GM06990 (cell line): ENCODE data around the gene UGT8.

ENCODE experiments used
- DNase-seq: peaks from one replicate; pipeline ENCODE4 v3.0.0-alpha.2; 2011; ENCODE audit not compliant: insufficient read length; ENCODE audit errors: extremely low read depth
- H3K27me3 ChIP-seq: replicated peaks from 2 replicates; pipeline ENCODE4 v1.6.0; 2011; ENCODE audit warnings: low read length; ENCODE audit not compliant: control insufficient read depth, insufficient read depth
- H3K36me3 ChIP-seq: 2 replicates; pipeline ENCODE4 v1.5.1; 2011; ENCODE audit warnings: low read length; ENCODE audit not compliant: control insufficient read depth, insufficient read depth
- H3K4me3 ChIP-seq: replicated peaks from 2 replicates; pipeline ENCODE4 v1.5.1; 2011; ENCODE audit warnings: low read depth, mild to moderate bottlenecking, control low read depth, low read length
- TF ChIP-seq, protein P1 (sequence below): IDR thresholded peaks from 2 replicates; pipeline ENCODE4 v1.5.1; 2011; ENCODE audit warnings: low read length, control low read depth, mild to moderate bottlenecking, inconsistent platforms; ENCODE audit not compliant: insufficient read depth, poor library complexity, severe bottlenecking

The UGT8 gene

GRCh38 chr4:114649908-114650307, 51.3 kb downstream of the UGT8 start:
- Histone ChIP-seq H3K4me3 (no peak overlapping the region), H3K36me3 (no peaks in the 10 kb centered on the region), H3K27me3 (no peaks in the 10 kb centered on the region)
- TF ChIP-seq, protein P1, sequence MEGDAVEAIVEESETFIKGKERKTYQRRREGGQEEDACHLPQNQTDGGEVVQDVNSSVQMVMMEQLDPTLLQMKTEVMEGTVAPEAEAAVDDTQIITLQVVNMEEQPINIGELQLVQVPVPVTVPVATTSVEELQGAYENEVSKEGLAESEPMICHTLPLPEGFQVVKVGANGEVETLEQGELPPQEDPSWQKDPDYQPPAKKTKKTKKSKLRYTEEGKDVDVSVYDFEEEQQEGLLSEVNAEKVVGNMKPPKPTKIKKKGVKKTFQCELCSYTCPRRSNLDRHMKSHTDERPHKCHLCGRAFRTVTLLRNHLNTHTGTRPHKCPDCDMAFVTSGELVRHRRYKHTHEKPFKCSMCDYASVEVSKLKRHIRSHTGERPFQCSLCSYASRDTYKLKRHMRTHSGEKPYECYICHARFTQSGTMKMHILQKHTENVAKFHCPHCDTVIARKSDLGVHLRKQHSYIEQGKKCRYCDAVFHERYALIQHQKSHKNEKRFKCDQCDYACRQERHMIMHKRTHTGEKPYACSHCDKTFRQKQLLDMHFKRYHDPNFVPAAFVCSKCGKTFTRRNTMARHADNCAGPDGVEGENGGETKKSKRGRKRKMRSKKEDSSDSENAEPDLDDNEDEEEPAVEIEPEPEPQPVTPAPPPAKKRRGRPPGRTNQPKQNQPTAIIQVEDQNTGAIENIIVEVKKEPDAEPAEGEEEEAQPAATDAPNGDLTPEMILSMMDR, result no peak
- no peak for DNase-seq

DNA sequence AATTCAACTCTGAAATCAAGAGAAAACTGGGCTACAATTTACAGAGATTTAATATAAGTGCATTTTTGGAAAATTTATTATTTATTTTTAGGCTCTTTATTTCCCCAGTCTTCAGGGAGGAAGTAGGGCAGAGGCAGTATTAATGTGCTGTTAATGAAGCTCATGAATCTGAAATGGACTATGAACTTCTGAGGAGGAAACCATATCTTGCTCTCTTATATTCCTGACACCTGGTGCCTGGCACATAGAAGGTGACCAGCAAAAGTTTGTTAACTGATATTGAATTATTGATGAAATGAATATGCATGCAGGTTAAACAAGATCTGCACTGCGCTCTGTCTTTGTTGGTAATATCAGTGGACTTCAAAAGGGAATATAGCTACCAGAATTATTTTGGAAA, 55.1 kb downstream of the UGT8 start:
- DNase-seq, result no peak
- no peaks in the 10 kb centered on the region for H3K27me3 ChIP-seq
- TF ChIP-seq, protein P1, result no peak
- no peaks in the 10 kb centered on the region for H3K36me3 ChIP-seq
- no peak overlapping the region for H3K4me3 ChIP-seq

GRCh38 chr4:114654592-114654991, 56.0 kb downstream of the UGT8 start:
- Histone ChIP-seq H3K36me3 (no peaks in the 10 kb centered on the region), H3K4me3 (no peak overlapping the region), H3K27me3 (no peaks in the 10 kb centered on the region)
- TF ChIP-seq, protein P1, result peak; percentile 3
- DNase-seq, result no peak

- H3K27me3 ChIP-seq, result no peaks in the 10 kb centered on the region
- no peak for DNase-seq
- TF ChIP-seq, protein P1, result no peak
- no peak overlapping the region for H3K4me3 ChIP-seq
- no peaks in the 10 kb centered on the region for H3K36me3 ChIP-seq
Observed at GRCh38 chr4:114658179-114658578, 59.6 kb downstream of the UGT8 start.

DNA sequence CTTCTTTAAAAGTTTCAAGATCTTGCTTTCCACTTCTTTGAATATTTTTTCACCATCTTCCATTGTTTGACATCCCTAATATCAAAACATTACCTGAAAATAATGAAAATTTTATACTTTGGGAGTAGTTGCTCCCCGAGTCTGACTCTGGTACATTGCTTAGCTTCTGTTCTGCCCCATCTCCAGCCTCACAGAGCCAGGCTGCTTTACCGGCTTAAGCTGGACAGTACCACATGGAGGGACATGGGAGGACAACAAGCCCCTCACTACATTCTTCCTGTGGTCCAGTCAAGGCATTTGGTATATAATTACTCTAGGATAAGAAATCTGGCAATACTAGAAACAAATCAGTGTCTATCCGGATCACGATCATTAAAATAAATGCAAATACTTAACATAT, 60.2 kb downstream of the UGT8 start:
- Histone ChIP-seq H3K4me3 (no peak overlapping the region), H3K36me3 (no peaks in the 10 kb centered on the region), H3K27me3 (no peaks in the 10 kb centered on the region)
- TF ChIP-seq, protein P1, result no peak
- no peak for DNase-seq

DNA sequence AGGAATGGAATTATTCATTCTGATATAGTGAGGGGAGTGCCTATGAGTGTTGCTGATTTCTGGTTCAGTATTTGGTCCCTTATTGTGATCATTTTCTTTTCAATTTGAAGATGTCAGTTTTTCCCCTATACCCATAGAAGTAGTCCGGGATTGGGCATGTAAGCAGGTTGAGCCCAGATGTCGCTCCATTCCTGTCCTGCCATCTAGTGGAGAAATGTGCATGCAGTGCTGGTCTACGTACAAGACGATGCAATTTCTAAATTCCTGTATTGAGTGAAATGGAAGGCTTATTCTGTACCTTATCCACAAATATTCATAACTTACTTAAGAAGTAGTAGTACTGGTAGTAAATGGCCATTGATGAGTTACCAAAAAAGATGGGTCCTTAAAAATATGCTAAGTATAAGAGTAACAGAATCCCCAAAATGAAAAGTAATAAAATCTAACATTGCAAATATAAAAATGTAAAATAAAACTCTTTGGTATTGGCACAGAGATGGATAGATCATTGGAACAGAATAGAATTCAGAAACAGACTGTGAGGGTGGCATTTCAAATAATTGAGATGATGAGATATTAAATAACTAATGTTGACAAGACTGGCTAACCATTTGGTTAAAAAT, 60.9 kb downstream of the UGT8 start:
- Histone ChIP-seq H3K4me3 (no peak overlapping the region), H3K36me3 (no peaks in the 10 kb centered on the region), H3K27me3 (no peaks in the 10 kb centered on the region)
- DNase-seq, result peak; percentile 6
- TF ChIP-seq, protein P1, result peak; percentile 85
